Immature natural killer cell (primary cell): ENCODE data around the gene SLC22A23. TPM values are rescaled to one million over a fixed set of nuclear protein-coding genes. Genes with fewer than 3 reads are reported as not detected.

Experiments
- DNase-seq, 3 donors: peaks; one replicate each; pipeline ENCODE4 v3.0.0; 2022; ENCODE audit warnings: mixed read lengths in 1 of 3
- H3K27ac Mint-ChIP-seq, 6 donors: one replicate each; pipeline ENCODE4 v1.8.0; 2020; ENCODE audit warnings: mixed read lengths in 6 of 6, mild to moderate bottlenecking in 5 of 6, inconsistent platforms in 4 of 6, moderate library complexity in 3 of 6
- H3K27me3 Mint-ChIP-seq, 3 donors: one replicate each; pipeline ENCODE4 v1.8.0; 2020 to 2021; ENCODE audit warnings: low read depth in 3 of 3, mild to moderate bottlenecking in 3 of 3, mixed read lengths in 3 of 3, moderate library complexity in 3 of 3, inconsistent platforms in 1 of 3
- H3K36me3 Mint-ChIP-seq, 3 donors: one replicate each; pipeline ENCODE4 v1.8.0; 2020; ENCODE audit warnings: mixed read lengths in 3 of 3, inconsistent platforms in 2 of 3, mild to moderate bottlenecking in 2 of 3
- H3K4me1 Mint-ChIP-seq, 2 donors: one replicate each; pipeline ENCODE4 v1.8.0; 2020; ENCODE audit warnings: inconsistent platforms in 2 of 2, mild to moderate bottlenecking in 2 of 2, mixed read lengths in 2 of 2, moderate library complexity in 1 of 2
- H3K4me3 Mint-ChIP-seq, 5 donors: one replicate each; pipeline ENCODE4 v1.8.0; 2020; ENCODE audit warnings: mild to moderate bottlenecking in 5 of 5, mixed read lengths in 5 of 5, inconsistent platforms in 3 of 5, moderate library complexity in 3 of 5
- H3K9me3 Mint-ChIP-seq, 6 donors: one replicate each; pipeline ENCODE4 v1.8.0; 2020; ENCODE audit warnings: mild to moderate bottlenecking in 6 of 6, mixed read lengths in 6 of 6, inconsistent platforms in 4 of 6, moderate library complexity in 3 of 6
- polyA plus RNA-seq, 3 donors: library from polyadenylated mRNA; unstranded; fragments of 300-500 nt; fragmentation: Illumina TruSeq; gene quantifications; one replicate each; pipeline ENCODE4 v1.2.3, GENCODE V29; 2021

The SLC22A23 gene
- polyA plus RNA-seq, 3 donors from 2014 or later = 0.14 to 0.21 TPM; not detected in 1

- no peaks in the 10 kb centered on the region for H3K36me3 Mint-ChIP-seq
- no peak overlapping the region for H3K4me3 Mint-ChIP-seq
- peaks cover 0 to 2% (median 0%) of the 10 kb centered on the region in 6 donors for H3K9me3 Mint-ChIP-seq
- H3K27me3 Mint-ChIP-seq = peaks cover 8 to 22% (median 14%) of the 10 kb centered on the region in 3 donors
- no peaks in the 10 kb centered on the region for H3K4me1 Mint-ChIP-seq
- DNase-seq = no peak
- H3K27ac Mint-ChIP-seq = no peak overlapping the region
These were observed 158.9 kb downstream of the SLC22A23 start for GRCh38 chr6:3297909-3298308.

DNA sequence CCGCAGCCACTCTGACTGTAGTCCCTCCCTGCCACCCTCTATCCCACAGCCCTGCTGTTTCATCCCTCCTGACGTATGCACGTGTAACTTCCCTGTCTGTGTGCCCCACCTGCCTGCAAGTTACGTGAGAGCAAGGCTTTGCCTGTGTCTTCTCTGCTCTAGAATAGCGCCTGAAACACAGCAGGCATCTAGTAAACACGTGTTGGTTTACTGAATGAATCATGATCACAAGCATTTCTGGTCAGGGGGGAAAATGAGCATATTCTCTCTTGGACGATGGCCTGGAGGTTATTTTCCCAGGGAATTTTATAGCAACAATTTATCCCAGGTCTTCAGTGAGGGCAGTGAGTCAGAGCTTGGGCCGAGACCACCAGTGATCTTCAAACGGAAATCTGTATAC is 159.8 kb downstream of the SLC22A23 start:
- Mint-ChIP-seq H3K36me3 (no peaks in the 10 kb centered on the region), H3K9me3 (no peaks in the 10 kb centered on the region), H3K4me1 (no peaks in the 10 kb centered on the region), H3K27me3 (peaks cover 8 to 22% (median 14%) of the 10 kb centered on the region in 3 donors), H3K27ac (peak overlapping the region in 1 of 6 donors; percentile 3), H3K4me3 (no peak overlapping the region)
- no peak for DNase-seq

DNA sequence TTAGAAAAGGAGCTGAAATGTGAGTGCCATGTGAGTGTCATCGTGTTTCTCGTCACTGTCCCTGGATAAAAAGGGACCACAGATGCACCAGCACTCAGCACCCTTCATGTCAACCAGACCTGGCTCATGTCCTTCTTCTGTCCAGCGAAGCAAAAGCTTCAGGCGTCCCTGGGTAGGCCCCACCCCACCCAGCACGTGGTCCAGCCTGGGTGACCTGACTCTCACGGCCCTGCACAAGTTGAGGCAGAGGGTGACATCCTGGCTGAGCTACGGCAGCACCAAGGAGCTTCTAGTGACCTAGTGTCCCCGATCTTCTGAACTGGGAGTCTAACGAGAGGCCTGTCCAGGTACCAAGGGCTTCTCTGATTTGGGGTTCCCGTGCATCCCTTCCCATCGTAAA is 160.3 kb downstream of the SLC22A23 start:
- Mint-ChIP-seq H3K9me3 (no peaks in the 10 kb centered on the region), H3K4me3 (no peak overlapping the region), H3K27me3 (peaks cover 8 to 20% (median 14%) of the 10 kb centered on the region in 3 donors), H3K36me3 (no peaks in the 10 kb centered on the region), H3K4me1 (no peaks in the 10 kb centered on the region), H3K27ac (no peak overlapping the region)
- DNase-seq = no peak

DNA sequence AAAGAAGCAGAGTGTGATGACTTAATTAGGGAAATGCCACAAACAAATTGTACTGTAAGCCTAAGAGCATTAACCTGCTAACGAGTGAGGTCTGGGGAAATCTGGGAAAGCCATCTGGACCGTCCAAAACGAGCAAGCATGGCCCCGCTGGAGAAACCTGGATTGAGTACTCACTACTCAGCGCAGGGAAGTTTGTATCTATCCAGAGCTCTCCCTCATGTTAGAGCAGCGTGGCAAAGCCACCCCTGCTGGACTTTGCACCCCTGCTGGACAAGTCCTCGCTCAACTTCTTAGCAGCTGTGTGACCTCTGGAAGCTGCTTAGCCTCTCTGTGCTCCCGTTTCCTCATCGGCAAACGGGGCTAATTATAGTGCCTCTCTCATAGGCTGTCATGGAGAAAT is 160.8 kb downstream of the SLC22A23 start:
- no peak overlapping the region for H3K27ac Mint-ChIP-seq
- H3K9me3 Mint-ChIP-seq = no peaks in the 10 kb centered on the region
- H3K36me3 Mint-ChIP-seq = no peaks in the 10 kb centered on the region
- DNase-seq = no peak
- no peak overlapping the region for H3K4me3 Mint-ChIP-seq
- H3K4me1 Mint-ChIP-seq = no peaks in the 10 kb centered on the region
- H3K27me3 Mint-ChIP-seq = peaks cover 8 to 17% (median 14%) of the 10 kb centered on the region in 3 donors

DNA sequence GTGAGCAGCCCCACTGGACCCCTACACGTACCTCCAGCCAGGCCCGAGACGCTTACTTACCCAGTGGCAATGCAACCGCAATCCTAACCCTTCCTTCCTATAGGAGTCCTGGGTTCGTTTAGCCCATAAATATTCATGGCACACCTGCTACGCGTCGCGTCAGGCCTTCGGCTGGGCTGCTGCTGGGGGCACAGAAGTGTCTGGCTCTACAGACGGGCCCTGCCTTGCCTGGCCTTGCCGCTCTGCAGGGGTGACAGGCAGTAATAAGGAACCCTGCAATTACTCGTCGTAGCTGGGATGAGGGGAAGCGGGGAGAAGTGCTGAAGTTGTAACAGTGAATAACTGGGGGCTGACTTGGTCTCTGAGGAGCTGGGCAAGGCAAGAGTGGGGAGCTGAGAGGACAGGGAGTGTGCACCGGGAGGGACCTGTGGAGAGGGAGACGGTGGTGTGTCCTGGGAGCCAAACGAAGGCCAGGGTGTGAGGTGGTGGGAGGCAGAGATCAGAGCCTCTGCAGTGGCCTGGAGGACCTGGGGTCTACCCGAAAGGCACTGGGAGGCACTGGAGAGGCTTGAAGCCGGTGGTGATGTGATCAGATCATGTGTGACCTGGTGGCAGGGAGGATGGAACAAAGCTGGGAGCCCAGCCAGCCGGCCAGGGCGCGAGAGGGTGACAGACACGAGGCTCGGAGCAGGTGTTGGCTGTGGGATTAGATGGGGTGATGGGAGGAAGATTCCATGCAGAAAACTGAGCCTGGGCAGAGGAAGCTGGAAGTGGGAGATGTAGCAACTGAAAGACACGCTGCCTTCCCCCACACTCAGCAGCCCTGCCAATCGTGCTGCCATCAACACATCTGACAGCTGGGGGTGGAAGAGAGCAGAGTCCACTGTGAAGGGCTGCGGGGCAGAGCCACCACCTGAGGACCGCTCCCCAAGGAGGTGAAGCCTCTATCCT is 161.7 kb downstream of the SLC22A23 start:
- no peak for DNase-seq
- H3K4me3 Mint-ChIP-seq = no peak overlapping the region
- no peak overlapping the region for H3K27ac Mint-ChIP-seq

GRCh38 chr6:3294396-3294795 is 162.5 kb downstream of the SLC22A23 start:
- H3K4me1 Mint-ChIP-seq = no peaks in the 10 kb centered on the region
- no peak for DNase-seq
- H3K27me3 Mint-ChIP-seq = peaks cover 8 to 14% (median 14%) of the 10 kb centered on the region in 3 donors
- H3K4me3 Mint-ChIP-seq = no peak overlapping the region
- H3K27ac Mint-ChIP-seq = no peak overlapping the region
- no peaks in the 10 kb centered on the region for H3K9me3 Mint-ChIP-seq
- no peaks in the 10 kb centered on the region for H3K36me3 Mint-ChIP-seq

More for the DNA sequence above, 161.7 kb downstream of the SLC22A23 start:
- H3K9me3 Mint-ChIP-seq = no peaks in the 10 kb centered on the region
- H3K4me1 Mint-ChIP-seq = no peaks in the 10 kb centered on the region
- H3K36me3 Mint-ChIP-seq = no peaks in the 10 kb centered on the region
- peaks cover 8 to 14% (median 14%) of the 10 kb centered on the region in 3 donors for H3K27me3 Mint-ChIP-seq

DNA sequence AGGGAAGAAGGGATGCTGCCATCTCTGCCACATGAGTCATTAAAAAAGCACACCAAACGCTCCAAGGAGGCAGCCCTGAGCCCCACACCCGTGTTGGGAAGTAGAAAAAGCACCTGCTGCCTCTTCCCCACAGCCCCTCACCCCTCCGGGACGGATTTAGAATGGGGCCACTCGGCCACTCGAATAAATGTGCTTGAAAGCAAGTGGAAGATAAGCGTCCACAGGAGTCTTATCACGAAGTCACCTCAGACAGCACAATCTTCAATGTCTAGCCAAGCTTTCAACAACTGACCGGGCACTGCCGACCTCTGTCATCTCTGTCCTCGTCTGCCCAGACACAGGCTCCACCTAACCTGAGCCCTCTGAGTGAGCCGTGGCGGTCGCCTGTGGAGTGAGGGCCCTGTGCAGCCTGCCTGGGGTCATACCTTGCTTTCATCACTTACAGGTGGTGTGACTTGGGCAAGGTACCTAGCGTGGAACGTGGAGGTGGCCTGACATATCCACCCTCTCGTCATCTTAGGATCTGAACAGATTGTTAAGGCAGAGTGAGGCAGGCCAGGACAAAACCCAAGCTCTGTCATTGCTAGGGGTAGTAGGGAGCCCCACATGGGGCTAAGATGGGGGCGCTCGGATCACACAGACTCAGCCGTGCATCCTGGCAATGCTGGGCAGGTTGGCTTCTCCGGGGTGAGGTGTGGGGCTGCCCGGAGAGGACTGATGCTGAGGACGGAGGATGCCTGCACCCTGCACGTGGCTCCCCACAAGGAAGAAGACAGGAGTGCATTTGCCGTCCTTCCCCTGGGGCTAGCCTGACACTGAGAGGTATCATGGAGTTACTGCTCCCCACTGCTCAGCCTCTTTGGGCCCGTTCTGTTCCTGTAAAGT is 163.3 kb downstream of the SLC22A23 start:
- Mint-ChIP-seq H3K27ac (no peak overlapping the region), H3K4me1 (no peaks in the 10 kb centered on the region), H3K9me3 (no peaks in the 10 kb centered on the region), H3K36me3 (no peaks in the 10 kb centered on the region), H3K4me3 (no peak overlapping the region), H3K27me3 (peaks cover 8 to 14% (median 12%) of the 10 kb centered on the region in 3 donors)
- DNase-seq = no peak

DNA sequence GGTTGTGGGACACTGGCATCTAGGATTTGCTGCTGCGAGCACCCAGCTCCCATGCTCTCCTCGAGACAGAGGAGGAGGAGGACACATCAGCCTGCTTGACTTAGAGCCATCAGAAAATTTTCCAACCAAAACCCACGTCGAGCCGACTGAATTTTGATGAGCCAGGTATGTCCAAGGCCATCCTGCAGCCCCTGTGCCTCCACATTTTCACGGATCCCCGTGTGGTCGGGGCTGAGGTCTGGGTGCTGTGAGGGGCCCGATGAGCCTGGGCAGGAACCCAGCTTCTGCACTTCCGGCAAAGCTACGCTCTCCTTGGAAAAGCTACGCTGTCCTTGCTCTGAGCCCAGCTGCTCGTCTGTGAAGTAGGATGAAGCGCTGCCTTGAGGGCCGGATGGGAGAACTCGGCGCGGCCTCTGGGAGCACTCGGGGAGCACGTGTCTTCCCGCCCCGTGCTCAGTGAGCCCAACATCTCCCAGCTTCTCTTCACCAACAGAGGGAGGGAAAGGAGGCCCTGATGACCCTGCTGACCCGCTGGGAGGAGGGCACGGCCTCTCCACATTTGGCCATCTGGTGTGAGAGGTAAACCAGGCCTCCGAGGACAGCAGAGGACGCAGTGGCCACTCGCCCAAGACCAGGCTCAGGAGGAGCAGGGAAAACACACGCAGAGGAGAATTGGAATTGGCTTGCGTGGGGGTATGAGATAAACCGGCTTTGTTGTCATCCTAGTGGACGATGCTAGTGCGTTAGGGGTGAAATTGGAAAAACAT is 164.2 kb downstream of the SLC22A23 start:
- DNase-seq = no peak
- Mint-ChIP-seq H3K27me3 (peaks cover 8 to 14% (median 10%) of the 10 kb centered on the region in 3 donors), H3K9me3 (no peaks in the 10 kb centered on the region), H3K36me3 (no peaks in the 10 kb centered on the region), H3K4me1 (no peaks in the 10 kb centered on the region), H3K4me3 (no peak overlapping the region), H3K27ac (no peak overlapping the region)

DNA sequence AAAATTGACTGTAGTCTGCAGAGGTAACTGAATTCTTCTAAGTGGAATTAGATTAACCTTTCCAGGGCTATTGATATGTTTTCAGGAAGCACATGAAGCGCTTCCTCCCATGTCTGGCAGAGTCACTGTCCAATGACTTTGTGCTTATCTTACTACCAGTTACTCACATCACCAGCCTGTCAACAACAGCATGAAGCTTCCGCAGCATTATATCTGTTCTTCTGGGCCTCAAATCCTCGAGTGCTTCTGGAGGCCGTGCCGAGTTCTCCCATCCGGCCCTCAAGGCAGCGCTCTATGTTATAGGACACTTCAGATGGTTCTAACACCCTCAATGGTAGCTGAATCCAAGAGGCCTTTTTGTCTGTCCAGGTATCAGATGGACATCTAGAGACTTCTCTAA is 164.9 kb downstream of the SLC22A23 start:
- Mint-ChIP-seq H3K9me3 (no peaks in the 10 kb centered on the region), H3K4me1 (no peaks in the 10 kb centered on the region), H3K4me3 (no peak overlapping the region), H3K27ac (no peak overlapping the region), H3K27me3 (peaks cover 8 to 14% (median 10%) of the 10 kb centered on the region in 3 donors), H3K36me3 (no peaks in the 10 kb centered on the region)
- no peak for DNase-seq

DNA sequence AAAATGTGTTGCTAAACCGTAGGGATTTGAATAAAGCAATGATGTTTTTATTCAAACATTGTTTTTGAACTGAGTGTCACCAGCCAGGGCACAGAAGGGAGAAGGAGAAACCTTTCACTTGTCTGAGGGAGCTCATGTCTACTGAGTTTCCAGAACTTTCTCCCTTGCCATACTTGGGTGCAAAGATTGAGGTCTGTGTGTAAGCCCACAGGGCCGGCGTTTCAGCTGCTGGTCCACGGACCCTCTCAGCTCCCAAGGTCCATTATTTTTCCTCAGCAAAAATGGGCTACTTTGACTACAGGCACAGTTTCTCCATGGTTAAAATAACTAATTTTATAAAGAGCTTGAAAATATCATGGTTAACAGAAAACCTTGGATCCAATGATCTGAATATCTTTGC is 165.5 kb downstream of the SLC22A23 start:
- Mint-ChIP-seq H3K36me3 (no peaks in the 10 kb centered on the region), H3K9me3 (no peaks in the 10 kb centered on the region), H3K27me3 (peaks cover 4 to 14% (median 8%) of the 10 kb centered on the region in 3 donors), H3K4me3 (no peak overlapping the region), H3K4me1 (no peaks in the 10 kb centered on the region), H3K27ac (no peak overlapping the region)
- no peak for DNase-seq

DNA sequence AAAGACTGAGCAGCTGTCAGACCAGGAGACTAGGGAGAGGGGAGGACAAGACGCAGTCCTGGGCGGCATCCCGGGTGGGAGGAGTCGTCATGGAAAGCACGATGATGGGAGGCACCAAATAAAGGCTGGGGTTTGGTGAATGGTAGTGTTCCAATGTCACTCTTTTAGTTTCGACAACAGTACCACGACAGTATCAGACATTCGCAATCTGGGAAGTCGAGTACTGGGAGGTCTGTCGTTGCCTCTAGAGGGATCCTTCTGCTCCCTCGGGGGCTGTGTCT is 166.0 kb downstream of the SLC22A23 start:
- no peaks in the 10 kb centered on the region for H3K4me1 Mint-ChIP-seq
- no peaks in the 10 kb centered on the region for H3K9me3 Mint-ChIP-seq
- DNase-seq = no peak
- H3K4me3 Mint-ChIP-seq = no peak overlapping the region
- H3K36me3 Mint-ChIP-seq = no peaks in the 10 kb centered on the region
- H3K27me3 Mint-ChIP-seq = peaks cover 4 to 14% (median 8%) of the 10 kb centered on the region in 3 donors
- no peak overlapping the region for H3K27ac Mint-ChIP-seq

- H3K4me1 Mint-ChIP-seq = no peaks in the 10 kb centered on the region
- H3K27me3 Mint-ChIP-seq = peaks cover 4 to 12% (median 5%) of the 10 kb centered on the region in 3 donors
- H3K4me3 Mint-ChIP-seq = no peak overlapping the region
- no peak for DNase-seq
- H3K36me3 Mint-ChIP-seq = no peaks in the 10 kb centered on the region
- no peaks in the 10 kb centered on the region for H3K9me3 Mint-ChIP-seq
- H3K27ac Mint-ChIP-seq = no peak overlapping the region
These were observed 166.5 kb downstream of the SLC22A23 start for GRCh38 chr6:3290149-3290930.

DNA sequence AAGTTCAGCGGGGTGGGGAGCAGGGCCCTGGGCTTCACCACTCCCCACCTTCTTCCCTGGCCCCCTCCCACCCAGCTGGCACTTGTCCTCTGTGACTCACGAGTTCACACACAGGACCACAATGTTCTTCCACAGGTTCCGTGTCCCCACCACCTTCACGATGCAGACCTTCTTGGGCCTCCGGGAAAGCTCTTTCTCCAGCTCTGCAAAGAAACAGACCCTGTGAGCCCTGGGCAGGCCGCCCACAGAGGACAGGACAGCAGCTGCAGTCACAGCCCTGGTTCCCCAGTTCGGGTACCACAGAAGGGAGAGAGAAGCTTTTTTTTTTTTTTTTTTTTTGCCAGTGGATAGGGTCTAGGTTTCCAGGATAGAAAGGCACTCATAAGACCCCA is 167.2 kb downstream of the SLC22A23 start:
- Mint-ChIP-seq H3K27ac (no peak overlapping the region), H3K4me1 (no peaks in the 10 kb centered on the region), H3K9me3 (no peaks in the 10 kb centered on the region), H3K36me3 (no peaks in the 10 kb centered on the region), H3K27me3 (peaks cover 3 to 8% (median 4%) of the 10 kb centered on the region in 3 donors), H3K4me3 (no peak overlapping the region)
- no peak for DNase-seq
